Activated CD4-positive, alpha-beta T cell treated with anti-CD3 and anti-CD28 coated beads, Interleukin-2, amount 50 U/mL, for 16 hours (primary cell): Measurements from ENCODE around the gene MARK3.
"Not testable (repeated sequence)": the region's sequence is repeated elsewhere in the genome, so short reads cannot be mapped to it uniquely, and the experiment has no call there.

Experiments
- DNase-seq: peaks from one replicate; pipeline ENCODE4 v3.0.0-alpha.2; 2020

MARK3 gene

GRCh38 chr14:103385152-103385928, at the start of gene MARK3:
TSS of gene MARK3 (plus strand) at chr14:103385415. CDS start at chr14:103386030, 615 bp downstream.
- peak; percentile 98 for DNase-seq

GRCh38 chr14:103336191-103336590, 49.0 kb upstream of the MARK3 start:
- DNase-seq: no peak

GRCh38 chr14:103337794-103338193, 47.4 kb upstream of the MARK3 start:
- DNase-seq: no peak

GRCh38 chr14:103339561-103339960, 45.7 kb upstream of the MARK3 start:
- no peak for DNase-seq

- DNase-seq: no peak
Measured at GRCh38 chr14:103340480-103341212, 44.6 kb upstream of the MARK3 start.

- DNase-seq: no peak
Measured at GRCh38 chr14:103341250-103342129, 43.7 kb upstream of the MARK3 start.

- no peak for DNase-seq
Measured at GRCh38 chr14:103343164-103343879, 41.9 kb upstream of the MARK3 start.

GRCh38 chr14:103343905-103344797, 41.1 kb upstream of the MARK3 start:
- DNase-seq: no peak

- DNase-seq: no peak
Measured at GRCh38 chr14:103346286-103346685, 38.9 kb upstream of the MARK3 start.

GRCh38 chr14:103347091-103347815, 38.0 kb upstream of the MARK3 start:
- no peak for DNase-seq

GRCh38 chr14:103348154-103348553, 37.1 kb upstream of the MARK3 start:
- no peak for DNase-seq

GRCh38 chr14:103349982-103350381, 35.2 kb upstream of the MARK3 start:
- DNase-seq: no peak

- no peak for DNase-seq
Measured at GRCh38 chr14:103353362-103353761, 31.9 kb upstream of the MARK3 start.

GRCh38 chr14:103354141-103354540, 31.1 kb upstream of the MARK3 start:
- no peak for DNase-seq

- DNase-seq: no peak
Measured at GRCh38 chr14:103356024-103356682, 29.1 kb upstream of the MARK3 start.

GRCh38 chr14:103357552-103357951, 27.7 kb upstream of the MARK3 start:
- not testable (repeated sequence) for DNase-seq

GRCh38 chr14:103360548-103360947, 24.7 kb upstream of the MARK3 start:
- no peak for DNase-seq

- DNase-seq: no peak
Measured at GRCh38 chr14:103361867-103362266, 23.3 kb upstream of the MARK3 start.

- no peak for DNase-seq
Measured at GRCh38 chr14:103362780-103363179, 22.4 kb upstream of the MARK3 start.

- no peak for DNase-seq
Measured at GRCh38 chr14:103366741-103367140, 18.5 kb upstream of the MARK3 start.
